Neural cell (in vitro differentiated cells): ENCODE measurements around the gene MUC5B. TPM values are rescaled to one million over a fixed set of nuclear protein-coding genes. Genes with fewer than 3 reads are reported as not detected.

ENCODE experiments used
- H2AFZ ChIP-seq: fragments of 200-600, 300-800 bp; sonication (generic), shearing (Covaris generic); 2 replicates; pipeline ENCODE4 v1.6.0; 2014; ENCODE audit warnings: low read depth, mild to moderate bottlenecking, antibody characterized with exemption, low read length, moderate library complexity
- H3F3A ChIP-seq: fragments of 200-600 bp; shearing (Covaris generic); 2 replicates; pipeline ENCODE4 v1.6.1; 2016; ENCODE audit warnings: mild to moderate bottlenecking, moderate library complexity, mixed read lengths, antibody characterized with exemption, low read length; ENCODE audit not compliant: insufficient read depth, poor library complexity, severe bottlenecking
- H3K27ac ChIP-seq: fragments of 200-600, 300-800 bp; sonication (generic), shearing (Covaris generic); 2 replicates; pipeline ENCODE4 v1.5.1; 2014; ENCODE audit warnings: mild to moderate bottlenecking, low read length, moderate library complexity
- H3K27me3 ChIP-seq: fragments of 300-800, 200-600 bp; sonication (generic), shearing (Covaris generic); 2 replicates; pipeline ENCODE4 v1.6.0; 2014; ENCODE audit warnings: mild to moderate bottlenecking, low read depth, low read length, moderate library complexity; ENCODE audit not compliant: insufficient read depth
- H3K36me3 ChIP-seq: fragments of 300-800, 200-600 bp; sonication (generic), shearing (Covaris generic); 2 replicates; pipeline ENCODE4 v1.5.1; 2014; ENCODE audit warnings: mild to moderate bottlenecking, antibody characterized with exemption, low read length, moderate library complexity; ENCODE audit not compliant: insufficient read depth
- H3K4me2 ChIP-seq: fragments of 300-800, 200-600 bp; sonication (generic), shearing (Covaris generic); 2 replicates; pipeline ENCODE4 v1.6.0; 2014; ENCODE audit warnings: mild to moderate bottlenecking, low read length
- H3K4me3 ChIP-seq: fragments of 300-800, 200-600 bp; sonication (generic), shearing (Covaris generic); 2 replicates; pipeline ENCODE4 v1.5.1; 2014; ENCODE audit warnings: mild to moderate bottlenecking, low read length, moderate library complexity
- H3K79me2 ChIP-seq: fragments of 200-600 bp; shearing (Covaris generic); replicated peaks from 2 replicates; pipeline ENCODE4 v1.6.0; 2014; ENCODE audit warnings: mild to moderate bottlenecking, low read length, moderate library complexity; ENCODE audit not compliant: insufficient read depth
- H3K9ac ChIP-seq: fragments of 300-800, 200-600 bp; sonication (generic), shearing (Covaris generic); 2 replicates; pipeline ENCODE4 v1.6.1; 2016; ENCODE audit warnings: mild to moderate bottlenecking, low read length, mixed read lengths
- H3K9me2 ChIP-seq: fragments of 200-600 bp; shearing (Covaris generic); 2 replicates; pipeline ENCODE4 v1.6.1; 2016; ENCODE audit warnings: mild to moderate bottlenecking, low read length, mixed read lengths; ENCODE audit not compliant: insufficient read depth
- H3K9me3 ChIP-seq: fragments of 200-600, 300-800 bp; sonication (generic), shearing (Covaris generic); 2 replicates; pipeline ENCODE4 v1.6.1; 2016; ENCODE audit warnings: mild to moderate bottlenecking, mixed run types, low read length, moderate library complexity, mixed read lengths
- H4K20me1 ChIP-seq: fragments of 200-600 bp; shearing (Covaris generic); 2 replicates; pipeline ENCODE4 v1.6.1; 2016; ENCODE audit warnings: mild to moderate bottlenecking, mixed run types; ENCODE audit not compliant: insufficient read depth
- EP300 ChIP-seq: fragments of 450-650 bp; conservative IDR thresholded peaks from 2 replicates; pipeline ENCODE4 v1.6.1; 2014; ENCODE audit warnings: antibody characterized with exemption, mild to moderate bottlenecking, moderate library complexity; ENCODE audit not compliant: poor library complexity, severe bottlenecking
- EZH2 ChIP-seq: fragments of 200-600, 300-800 bp; shearing (Covaris generic), sonication (generic); IDR thresholded peaks from 2 replicates; pipeline ENCODE4 v1.6.1; 2014; ENCODE audit warnings: antibody characterized with exemption, low read length, borderline replicate concordance, mild to moderate bottlenecking; ENCODE audit not compliant: insufficient read depth, poor library complexity, severe bottlenecking
- MXI1 ChIP-seq: fragments of 450-650 bp; conservative IDR thresholded peaks from 2 replicates; pipeline ENCODE4 v1.6.1; 2014; ENCODE audit warnings: antibody characterized with exemption, mild to moderate bottlenecking; ENCODE audit not compliant: poor library complexity, severe bottlenecking
- POLR2AphosphoS5 ChIP-seq: IDR thresholded peaks from 2 replicates; pipeline ENCODE4 v1.6.1; 2012
- RAD21 ChIP-seq: fragments of 450-650 bp; conservative IDR thresholded peaks from 2 replicates; pipeline ENCODE4 v1.6.1; 2014; ENCODE audit warnings: antibody characterized with exemption, mild to moderate bottlenecking, moderate library complexity
- SMC3 ChIP-seq: fragments of 450-650 bp; conservative IDR thresholded peaks from 2 replicates; pipeline ENCODE4 v1.6.1; 2014; ENCODE audit warnings: antibody characterized with exemption, mild to moderate bottlenecking, moderate library complexity; ENCODE audit not compliant: poor library complexity
- TAF1 ChIP-seq: IDR thresholded peaks from 2 replicates; pipeline ENCODE4 v1.6.1; 2012; ENCODE audit warnings: low read depth
- polyA plus RNA-seq: library from polyadenylated mRNA; depleted of rRNA; stranded (reverse); fragments of >200 nt; gene quantifications from 2 replicates; pipeline ENCODE4 v1.2.3, GENCODE V29; 2014
- TF ChIP-seq, protein P1 (sequence below): fragments of 450-650 bp; IDR thresholded peaks from 2 replicates; pipeline ENCODE4 v1.5.1; 2014; ENCODE audit warnings: antibody characterized with exemption, mild to moderate bottlenecking, moderate library complexity; ENCODE audit not compliant: poor library complexity, severe bottlenecking
- TF ChIP-seq, protein P2 (sequence below): IDR thresholded peaks from 2 replicates; pipeline ENCODE4 v1.6.1; 2012; ENCODE audit warnings: borderline replicate concordance

Gene MUC5B
- polyA plus RNA-seq, 1 donor from 2014 or later = not detected

DNA sequence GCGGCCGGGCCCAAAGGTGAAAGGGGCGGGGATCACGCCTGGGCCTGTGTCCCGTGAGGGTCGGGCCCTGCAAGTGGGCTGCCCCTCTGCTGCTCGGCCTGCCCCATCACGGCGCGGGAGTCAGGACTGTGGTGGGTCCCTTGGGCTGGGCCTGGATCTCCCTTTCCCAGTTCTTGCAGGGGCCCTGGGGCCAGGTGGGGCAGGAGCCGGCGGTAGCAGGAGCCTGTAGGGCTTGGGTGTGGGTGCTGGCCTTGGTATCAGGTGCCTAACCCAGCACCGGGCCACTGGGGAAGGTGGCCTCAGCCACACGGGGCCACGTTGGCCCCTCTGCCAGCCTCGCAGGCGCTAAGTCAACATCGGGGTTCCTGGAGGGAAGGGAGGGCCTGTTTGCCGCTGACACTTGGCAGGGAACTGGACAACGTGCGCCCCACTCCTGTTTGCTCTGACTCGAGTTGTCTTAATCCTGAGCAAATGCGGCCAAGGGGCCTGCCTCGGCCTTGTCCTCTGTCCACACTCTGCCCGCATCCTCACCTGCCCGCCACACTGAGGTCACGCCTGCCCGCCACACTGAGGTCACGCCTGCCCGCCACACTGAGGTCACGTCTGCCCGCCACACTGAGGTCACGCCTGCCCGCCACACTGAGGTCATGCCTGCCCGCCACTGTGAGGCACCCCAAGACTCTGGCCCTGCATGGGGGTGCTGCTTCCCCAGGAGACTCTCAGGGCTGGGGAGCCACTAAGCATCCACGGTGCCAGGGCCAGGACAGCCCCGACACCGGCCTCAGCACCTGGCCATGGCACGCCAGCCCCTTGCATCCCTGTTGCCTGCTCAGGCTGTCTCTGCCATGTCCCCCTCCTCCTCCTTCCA lies 14.2 kb upstream of the MUC5B start:
- Histone ChIP-seq H3K4me2 (no peak overlapping the region), H3K27ac (no peak overlapping the region)

DNA sequence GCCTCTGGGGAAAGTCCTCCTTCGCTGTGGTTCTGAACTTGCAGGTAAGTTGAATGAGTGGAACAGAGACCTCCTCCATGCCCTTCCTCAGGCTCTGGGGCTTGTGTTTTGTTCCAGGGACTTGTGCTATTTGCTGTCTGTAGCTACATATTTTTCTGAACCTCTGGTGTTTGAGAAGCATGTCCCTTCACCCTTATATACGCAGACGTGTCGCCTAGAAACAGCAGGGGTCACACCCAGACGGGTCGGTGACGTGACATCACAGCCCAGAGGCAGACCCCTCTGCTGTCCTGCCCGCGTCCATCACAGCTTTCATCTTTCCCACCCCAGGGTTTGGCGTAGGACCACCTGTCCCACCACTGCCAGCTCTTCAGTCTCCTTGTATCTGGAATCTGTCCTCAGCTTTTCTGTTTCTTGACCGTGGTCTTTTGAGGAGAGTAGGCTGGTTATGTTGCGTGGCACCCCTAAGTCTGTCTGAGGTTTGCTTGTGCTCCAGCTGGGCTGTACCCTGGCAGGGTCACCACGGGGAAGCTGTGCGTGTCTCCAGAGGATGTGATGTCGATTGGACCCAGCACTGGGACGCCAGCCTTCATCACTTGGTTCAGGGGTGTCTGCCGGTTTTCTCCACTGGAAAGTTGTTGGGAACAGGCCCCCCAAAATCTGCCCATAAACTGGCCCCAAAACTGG lies 13.4 kb upstream of the MUC5B start:
- TF ChIP-seq POLR2AphosphoS5 = no peak
- TF ChIP-seq TAF1 = no peak
- TF ChIP-seq, protein P1, sequence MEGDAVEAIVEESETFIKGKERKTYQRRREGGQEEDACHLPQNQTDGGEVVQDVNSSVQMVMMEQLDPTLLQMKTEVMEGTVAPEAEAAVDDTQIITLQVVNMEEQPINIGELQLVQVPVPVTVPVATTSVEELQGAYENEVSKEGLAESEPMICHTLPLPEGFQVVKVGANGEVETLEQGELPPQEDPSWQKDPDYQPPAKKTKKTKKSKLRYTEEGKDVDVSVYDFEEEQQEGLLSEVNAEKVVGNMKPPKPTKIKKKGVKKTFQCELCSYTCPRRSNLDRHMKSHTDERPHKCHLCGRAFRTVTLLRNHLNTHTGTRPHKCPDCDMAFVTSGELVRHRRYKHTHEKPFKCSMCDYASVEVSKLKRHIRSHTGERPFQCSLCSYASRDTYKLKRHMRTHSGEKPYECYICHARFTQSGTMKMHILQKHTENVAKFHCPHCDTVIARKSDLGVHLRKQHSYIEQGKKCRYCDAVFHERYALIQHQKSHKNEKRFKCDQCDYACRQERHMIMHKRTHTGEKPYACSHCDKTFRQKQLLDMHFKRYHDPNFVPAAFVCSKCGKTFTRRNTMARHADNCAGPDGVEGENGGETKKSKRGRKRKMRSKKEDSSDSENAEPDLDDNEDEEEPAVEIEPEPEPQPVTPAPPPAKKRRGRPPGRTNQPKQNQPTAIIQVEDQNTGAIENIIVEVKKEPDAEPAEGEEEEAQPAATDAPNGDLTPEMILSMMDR = no peak
- no peak for TF ChIP-seq RAD21
- no peak for TF ChIP-seq SMC3
- no peak overlapping the region for H2AFZ ChIP-seq
- H3K4me2 ChIP-seq = no peak overlapping the region
- H3K9me3 ChIP-seq = peaks cover 8% of the 10 kb centered on the region
- H3F3A ChIP-seq = no peaks in the 10 kb centered on the region
- no peaks in the 10 kb centered on the region for H3K79me2 ChIP-seq
- no peaks in the 10 kb centered on the region for H3K27me3 ChIP-seq
- no peak overlapping the region for H3K4me3 ChIP-seq
- no peaks in the 10 kb centered on the region for H4K20me1 ChIP-seq
- no peaks in the 10 kb centered on the region for H3K9me2 ChIP-seq
- H3K36me3 ChIP-seq = no peaks in the 10 kb centered on the region
- no peak overlapping the region for H3K27ac ChIP-seq
- no peak overlapping the region for H3K9ac ChIP-seq

More for the DNA sequence above, 14.2 kb upstream of the MUC5B start:
- TF ChIP-seq TAF1 (no peak), POLR2AphosphoS5 (no peak), EP300 (no peak), SMC3 (no peak), RAD21 (no peak), EZH2 (no peak), MXI1 (no peak)
- TF ChIP-seq, protein P2, sequence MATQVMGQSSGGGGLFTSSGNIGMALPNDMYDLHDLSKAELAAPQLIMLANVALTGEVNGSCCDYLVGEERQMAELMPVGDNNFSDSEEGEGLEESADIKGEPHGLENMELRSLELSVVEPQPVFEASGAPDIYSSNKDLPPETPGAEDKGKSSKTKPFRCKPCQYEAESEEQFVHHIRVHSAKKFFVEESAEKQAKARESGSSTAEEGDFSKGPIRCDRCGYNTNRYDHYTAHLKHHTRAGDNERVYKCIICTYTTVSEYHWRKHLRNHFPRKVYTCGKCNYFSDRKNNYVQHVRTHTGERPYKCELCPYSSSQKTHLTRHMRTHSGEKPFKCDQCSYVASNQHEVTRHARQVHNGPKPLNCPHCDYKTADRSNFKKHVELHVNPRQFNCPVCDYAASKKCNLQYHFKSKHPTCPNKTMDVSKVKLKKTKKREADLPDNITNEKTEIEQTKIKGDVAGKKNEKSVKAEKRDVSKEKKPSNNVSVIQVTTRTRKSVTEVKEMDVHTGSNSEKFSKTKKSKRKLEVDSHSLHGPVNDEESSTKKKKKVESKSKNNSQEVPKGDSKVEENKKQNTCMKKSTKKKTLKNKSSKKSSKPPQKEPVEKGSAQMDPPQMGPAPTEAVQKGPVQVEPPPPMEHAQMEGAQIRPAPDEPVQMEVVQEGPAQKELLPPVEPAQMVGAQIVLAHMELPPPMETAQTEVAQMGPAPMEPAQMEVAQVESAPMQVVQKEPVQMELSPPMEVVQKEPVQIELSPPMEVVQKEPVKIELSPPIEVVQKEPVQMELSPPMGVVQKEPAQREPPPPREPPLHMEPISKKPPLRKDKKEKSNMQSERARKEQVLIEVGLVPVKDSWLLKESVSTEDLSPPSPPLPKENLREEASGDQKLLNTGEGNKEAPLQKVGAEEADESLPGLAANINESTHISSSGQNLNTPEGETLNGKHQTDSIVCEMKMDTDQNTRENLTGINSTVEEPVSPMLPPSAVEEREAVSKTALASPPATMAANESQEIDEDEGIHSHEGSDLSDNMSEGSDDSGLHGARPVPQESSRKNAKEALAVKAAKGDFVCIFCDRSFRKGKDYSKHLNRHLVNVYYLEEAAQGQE = no peak
- TF ChIP-seq, protein P1 = no peak
- Histone ChIP-seq H3K4me3 (no peak overlapping the region), H3K9me2 (no peaks in the 10 kb centered on the region), H3F3A (no peaks in the 10 kb centered on the region), H3K27me3 (no peaks in the 10 kb centered on the region), H3K9ac (no peak overlapping the region), H4K20me1 (no peaks in the 10 kb centered on the region), H3K9me3 (peaks cover 8% of the 10 kb centered on the region), H3K36me3 (no peaks in the 10 kb centered on the region), H2AFZ (no peak overlapping the region), H3K79me2 (no peaks in the 10 kb centered on the region)
